Gastrocnemius medialis (tissue), 4 donors: ENCODE results near the gene ADAMTS10. TPM values are rescaled to one million over a fixed set of nuclear protein-coding genes. Genes with fewer than 3 reads are reported as not detected.
"Not testable (repeated sequence)": the region's sequence is repeated elsewhere in the genome, so short reads cannot be mapped to it uniquely, and the experiment has no call there.

ENCODE experiments used
- ATAC-seq, 2 donors: fragments of 150-250 bp; one replicate each; pipeline ENCODE4 v1.9.1; 2016
- DNase-seq, 2 donors: peaks; one replicate each; pipeline ENCODE4 v3.0.0-alpha.2; 2019
- H3K27ac ChIP-seq, 4 donors: fragments of 200-600 bp; sonication (generic); 1 replicate in 1 of 4; 2 replicates in 3 of 4; pipeline ENCODE4 v1.5.1; 2016 to 2018; ENCODE audit warnings: mild to moderate bottlenecking in 2 of 4, moderate library complexity in 1 of 4
- H3K27me3 ChIP-seq, 3 donors: fragments of 200-600 bp; sonication (generic) in 2 of 3; 1 replicate in 1 of 3; 2 replicates in 2 of 3; pipeline versions ENCODE4 v1.5.1 to v1.6.0; 2016 to 2019; ENCODE audit warnings: mild to moderate bottlenecking in 1 of 3, moderate library complexity in 1 of 3
- H3K36me3 ChIP-seq, 2 donors: fragments of 200-600 bp; sonication (generic) in 1 of 2; one replicate each; pipeline ENCODE4 v1.5.1; 2017 to 2018
- H3K4me1 ChIP-seq, 2 donors: fragments of 200-600 bp; sonication (generic) in 1 of 2; one replicate each; pipeline ENCODE4 v1.5.1; 2016 to 2017; ENCODE audit warnings: mild to moderate bottlenecking in 2 of 2
- H3K4me3 ChIP-seq, 4 donors: fragments of 200-600 bp; sonication (generic) in 3 of 4; 1 replicate in 1 of 4; 2 replicates in 3 of 4; pipeline ENCODE4 v1.5.1; 2016 to 2019; ENCODE audit warnings: mild to moderate bottlenecking in 2 of 4
- H3K9me3 ChIP-seq, 3 donors: fragments of 200-600 bp; sonication (generic) in 2 of 3; 1 replicate in 1 of 3; 2 replicates in 2 of 3; pipeline ENCODE4 v1.5.1; 2016 to 2019
- POLR2A ChIP-seq, 2 donors: fragments of 450-650 bp; IDR thresholded peaks; one replicate each; pipeline ENCODE4 v1.6.1; 2017; ENCODE audit warnings: antibody characterized with exemption in 2 of 2, mild to moderate bottlenecking in 2 of 2, moderate library complexity in 2 of 2
- in situ Hi-C, 4 donors: fragments of 200-750 bp; cut with MboI; loops; one replicate each; pipeline versions ENCODE4 v1.15.0 to v1.8.0; 2017; ENCODE audit warnings: low sequenced_read_pairs in 4 of 4
- intact Hi-C: fragments of 100-400 bp; cut with DNase I; formaldehyde crosslinking; loops from one replicate; pipeline ENCODE4 v1.15.1; 2023; ENCODE audit warnings: low total_unique reads
- total RNA-seq, 4 donors: library from RNA; depleted of rRNA; stranded (reverse); fragments of >200 nt; gene quantifications; one replicate each; pipeline versions ENCODE4 v1.1.0 to v1.2.3, GENCODE V29; 2016
- TF ChIP-seq, protein P1 (sequence below), 5 experiments: fragments of 450-650 bp in 3 of 5; fragments of 200-600 bp in 2 of 5; sonication (generic) in 2 of 5; IDR thresholded peaks in 4 of 5; conservative IDR thresholded peaks in 1 of 5; 1 replicate in 4 of 5; 2 replicates in 1 of 5; pipeline ENCODE4 v1.5.1; 2016 to 2019; ENCODE audit warnings: antibody characterized with exemption in 5 of 5, mild to moderate bottlenecking in 3 of 5, moderate library complexity in 3 of 5

Gene ADAMTS10
- total RNA-seq, 4 donors from 2014 or later, result 2.2 to 7.7 (median 3.6) TPM

DNA sequence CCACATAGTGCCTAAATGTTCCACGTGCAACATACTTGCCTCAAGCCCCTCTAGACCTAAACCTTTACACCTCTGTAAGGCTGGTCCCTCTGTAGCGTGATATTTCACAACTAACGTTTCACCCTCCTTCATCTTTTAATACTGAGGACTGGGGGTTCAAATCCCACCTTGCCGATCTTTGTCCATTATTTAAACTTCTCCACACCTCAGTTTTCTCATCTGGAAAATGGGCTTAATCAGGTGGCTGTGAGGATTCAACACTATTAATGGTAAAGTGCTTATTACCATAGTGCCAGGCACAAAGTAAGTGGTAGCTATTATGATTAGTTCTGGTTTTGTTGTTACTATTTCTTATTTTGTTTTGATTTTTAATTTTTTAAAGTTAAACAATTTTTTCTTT lies 7.5 kb upstream of the ADAMTS10 start:
- in situ Hi-C loops (no loop called here), intact Hi-C loops (no loop called here)
- no peak for TF ChIP-seq POLR2A (IDR thresholded peaks at IDR 0.05)
- TF ChIP-seq, protein P1, sequence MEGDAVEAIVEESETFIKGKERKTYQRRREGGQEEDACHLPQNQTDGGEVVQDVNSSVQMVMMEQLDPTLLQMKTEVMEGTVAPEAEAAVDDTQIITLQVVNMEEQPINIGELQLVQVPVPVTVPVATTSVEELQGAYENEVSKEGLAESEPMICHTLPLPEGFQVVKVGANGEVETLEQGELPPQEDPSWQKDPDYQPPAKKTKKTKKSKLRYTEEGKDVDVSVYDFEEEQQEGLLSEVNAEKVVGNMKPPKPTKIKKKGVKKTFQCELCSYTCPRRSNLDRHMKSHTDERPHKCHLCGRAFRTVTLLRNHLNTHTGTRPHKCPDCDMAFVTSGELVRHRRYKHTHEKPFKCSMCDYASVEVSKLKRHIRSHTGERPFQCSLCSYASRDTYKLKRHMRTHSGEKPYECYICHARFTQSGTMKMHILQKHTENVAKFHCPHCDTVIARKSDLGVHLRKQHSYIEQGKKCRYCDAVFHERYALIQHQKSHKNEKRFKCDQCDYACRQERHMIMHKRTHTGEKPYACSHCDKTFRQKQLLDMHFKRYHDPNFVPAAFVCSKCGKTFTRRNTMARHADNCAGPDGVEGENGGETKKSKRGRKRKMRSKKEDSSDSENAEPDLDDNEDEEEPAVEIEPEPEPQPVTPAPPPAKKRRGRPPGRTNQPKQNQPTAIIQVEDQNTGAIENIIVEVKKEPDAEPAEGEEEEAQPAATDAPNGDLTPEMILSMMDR (IDR thresholded peaks at IDR 0.05 in 4 of 5, conservative IDR thresholded peaks at IDR 0.05 in 1 of 5), result no peak
- H3K4me3 ChIP-seq, result no peak overlapping the region
- no peaks in the 10 kb centered on the region for H3K9me3 ChIP-seq
- no peaks in the 10 kb centered on the region for H3K36me3 ChIP-seq
- no peak overlapping the region for H3K27ac ChIP-seq
- no peak for ATAC-seq
- no peak for DNase-seq
- H3K4me1 ChIP-seq, result no peaks in the 10 kb centered on the region
- no peaks in the 10 kb centered on the region for H3K27me3 ChIP-seq

- DNase-seq, H3K36me3 ChIP-seq, in situ Hi-C loops, H3K4me1 ChIP-seq, ATAC-seq, intact Hi-C loops, H3K27ac ChIP-seq, H3K27me3 ChIP-seq, H3K4me3 ChIP-seq, H3K9me3 ChIP-seq: not testable (repeated sequence)
Measured at GRCh38 chr19:8617325-8617724, 6.8 kb upstream of the ADAMTS10 start.

- TF ChIP-seq POLR2A (IDR thresholded peaks at IDR 0.05), result no peak
- TF ChIP-seq, protein P1 (IDR thresholded peaks at IDR 0.05 in 4 of 5, conservative IDR thresholded peaks at IDR 0.05 in 1 of 5), result no peak
- DNase-seq (no peak), ATAC-seq (no peak)
- in situ Hi-C loops (no loop called here), intact Hi-C loops (no loop called here)
- no peaks in the 10 kb centered on the region for H3K9me3 ChIP-seq
- H3K36me3 ChIP-seq, result no peaks in the 10 kb centered on the region
- no peaks in the 10 kb centered on the region for H3K4me1 ChIP-seq
- H3K4me3 ChIP-seq, result no peak overlapping the region
- no peak overlapping the region for H3K27ac ChIP-seq
- no peaks in the 10 kb centered on the region for H3K27me3 ChIP-seq
Measured at GRCh38 chr19:8616861-8617260, 6.3 kb upstream of the ADAMTS10 start.

DNA sequence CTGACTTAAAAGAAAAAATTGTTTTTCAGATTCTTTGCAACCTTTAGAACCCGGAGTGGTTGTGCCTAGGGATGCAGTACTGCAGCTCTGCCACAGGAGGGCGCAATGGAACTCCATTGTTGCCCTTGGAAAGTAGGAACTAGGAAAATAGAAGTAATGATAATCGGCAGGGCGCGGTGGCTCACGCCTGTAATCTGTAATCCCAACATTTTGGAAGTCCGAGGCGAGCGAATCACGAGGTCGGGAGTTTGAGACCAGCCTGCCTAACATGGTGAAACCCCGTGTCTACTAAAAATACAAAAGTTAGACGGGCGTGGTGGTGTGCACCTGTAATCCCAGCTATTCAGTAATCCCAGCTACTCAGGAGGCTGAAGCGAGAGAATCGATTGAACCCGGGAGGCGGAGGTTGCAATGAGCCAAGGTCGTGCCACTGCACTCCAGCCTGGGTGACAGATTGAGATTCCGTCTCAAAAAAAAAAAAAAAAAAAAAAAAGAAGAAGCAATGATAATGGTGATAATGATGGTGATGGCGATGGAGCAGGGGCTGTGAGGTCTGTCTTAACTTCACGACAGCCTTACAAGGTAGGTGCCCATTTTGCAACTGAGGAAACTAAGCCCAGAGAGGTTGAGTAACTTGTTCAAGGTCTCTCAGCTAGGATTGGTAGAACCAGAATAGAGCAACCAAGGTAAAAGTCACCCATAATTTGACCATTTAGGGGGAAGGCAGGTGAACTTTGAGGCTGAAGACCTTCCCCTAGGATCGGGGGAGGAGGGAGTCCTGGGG lies 5.5 kb upstream of the ADAMTS10 start:
- Histone ChIP-seq H3K27ac (no peak overlapping the region), H3K4me1 (no peaks in the 10 kb centered on the region), H3K27me3 (no peaks in the 10 kb centered on the region), H3K4me3 (no peak overlapping the region), H3K9me3 (no peaks in the 10 kb centered on the region), H3K36me3 (no peaks in the 10 kb centered on the region)
- intact Hi-C loops, result no loop called here
- in situ Hi-C loops, result no loop called here
- DNase-seq (no peak), ATAC-seq (no peak)
- TF ChIP-seq, protein P1 (IDR thresholded peaks at IDR 0.05 in 4 of 5, conservative IDR thresholded peaks at IDR 0.05 in 1 of 5), result peak; percentile 19 to 67 (median 64)
- no peak for TF ChIP-seq POLR2A (IDR thresholded peaks at IDR 0.05)

GRCh38 chr19:8615024-8615423 lies 4.5 kb upstream of the ADAMTS10 start:
- H3K4me1 ChIP-seq, result no peaks in the 10 kb centered on the region
- H3K36me3 ChIP-seq, result no peaks in the 10 kb centered on the region
- in situ Hi-C loops (no loop called here), intact Hi-C loops (no loop called here)
- H3K4me3 ChIP-seq, result no peak overlapping the region
- ATAC-seq (no peak), DNase-seq (no peak)
- no peak overlapping the region for H3K27ac ChIP-seq
- TF ChIP-seq, protein P1 (IDR thresholded peaks at IDR 0.05 in 4 of 5, conservative IDR thresholded peaks at IDR 0.05 in 1 of 5), result no peak
- TF ChIP-seq POLR2A (IDR thresholded peaks at IDR 0.05), result no peak
- no peaks in the 10 kb centered on the region for H3K9me3 ChIP-seq
- peaks cover 0 to 3% (median 0%) of the 10 kb centered on the region in 3 donors for H3K27me3 ChIP-seq
